VCaP (cell line): ENCODE data around the gene CCDC6.

ENCODE experiments used
- H3K27ac ChIP-seq: fragments of 450-650 bp; 2 replicates; pipeline ENCODE4 v1.5.1; 2017
- TF ChIP-seq, protein P1 (sequence below): fragments of 450-650 bp; conservative IDR thresholded peaks from 2 replicates; pipeline ENCODE4 v1.5.1; 2017; ENCODE audit warnings: mild to moderate bottlenecking, moderate library complexity

The CCDC6 gene

DNA sequence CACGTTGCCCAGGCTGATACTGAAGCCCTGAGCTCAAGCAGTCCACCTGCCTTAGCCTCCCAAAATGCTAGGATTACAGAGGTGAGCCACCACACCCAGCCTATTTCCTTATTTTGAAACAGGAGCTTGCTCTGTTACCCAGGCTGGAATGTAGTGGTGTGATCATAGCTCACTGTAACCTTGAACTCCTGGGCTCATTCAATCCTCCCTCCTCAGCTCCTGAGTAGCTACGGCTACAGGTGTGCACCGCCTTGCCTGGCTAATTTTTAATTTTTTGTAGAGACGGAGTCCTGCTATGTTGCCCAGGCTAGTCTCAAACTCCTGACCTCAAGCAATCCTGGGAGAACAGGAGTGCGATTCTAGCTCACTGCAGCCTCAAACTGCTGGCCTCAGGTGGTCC lies 164.8 kb downstream of the CCDC6 start:
- TF ChIP-seq, protein P1, sequence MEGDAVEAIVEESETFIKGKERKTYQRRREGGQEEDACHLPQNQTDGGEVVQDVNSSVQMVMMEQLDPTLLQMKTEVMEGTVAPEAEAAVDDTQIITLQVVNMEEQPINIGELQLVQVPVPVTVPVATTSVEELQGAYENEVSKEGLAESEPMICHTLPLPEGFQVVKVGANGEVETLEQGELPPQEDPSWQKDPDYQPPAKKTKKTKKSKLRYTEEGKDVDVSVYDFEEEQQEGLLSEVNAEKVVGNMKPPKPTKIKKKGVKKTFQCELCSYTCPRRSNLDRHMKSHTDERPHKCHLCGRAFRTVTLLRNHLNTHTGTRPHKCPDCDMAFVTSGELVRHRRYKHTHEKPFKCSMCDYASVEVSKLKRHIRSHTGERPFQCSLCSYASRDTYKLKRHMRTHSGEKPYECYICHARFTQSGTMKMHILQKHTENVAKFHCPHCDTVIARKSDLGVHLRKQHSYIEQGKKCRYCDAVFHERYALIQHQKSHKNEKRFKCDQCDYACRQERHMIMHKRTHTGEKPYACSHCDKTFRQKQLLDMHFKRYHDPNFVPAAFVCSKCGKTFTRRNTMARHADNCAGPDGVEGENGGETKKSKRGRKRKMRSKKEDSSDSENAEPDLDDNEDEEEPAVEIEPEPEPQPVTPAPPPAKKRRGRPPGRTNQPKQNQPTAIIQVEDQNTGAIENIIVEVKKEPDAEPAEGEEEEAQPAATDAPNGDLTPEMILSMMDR: no peak
- H3K27ac ChIP-seq: no peak overlapping the region

- no peak overlapping the region for H3K27ac ChIP-seq
- TF ChIP-seq, protein P1: no peak
These were observed 165.3 kb downstream of the CCDC6 start for GRCh38 chr10:59741048-59741447.
